IPS-18a (cell line): ENCODE data around the gene ADM2.
A peak's percentile ranks its signal among the peaks of the same experiment; 100 is the strongest.

Experiments used
- H3K27ac ChIP-seq: one replicate; pipeline ENCODE4 v1.5.1; 2013; ENCODE audit warnings: low read length
- H3K27me3 ChIP-seq: one replicate; pipeline ENCODE4 v1.6.1; 2013; ENCODE audit warnings: mild to moderate bottlenecking, low read length; ENCODE audit not compliant: control insufficient read depth, insufficient read depth
- H3K36me3 ChIP-seq: one replicate; pipeline ENCODE4 v1.6.1; 2013; ENCODE audit warnings: low read depth, low read length; ENCODE audit not compliant: control insufficient read depth
- H3K4me1 ChIP-seq: one replicate; pipeline ENCODE4 v1.6.1; 2013; ENCODE audit warnings: low read depth, low read length; ENCODE audit not compliant: control insufficient read depth
- H3K4me3 ChIP-seq: one replicate; pipeline ENCODE4 v1.5.1; 2013; ENCODE audit warnings: low read length
- H3K9ac ChIP-seq: one replicate; pipeline ENCODE4 v1.6.1; 2013; ENCODE audit warnings: mild to moderate bottlenecking, low read length, moderate library complexity
- H3K9me3 ChIP-seq: one replicate; pipeline ENCODE4 v1.6.1; 2013; ENCODE audit warnings: low read depth, low read length; ENCODE audit not compliant: control insufficient read depth

The ADM2 gene

GRCh38 chr22:50473088-50473487 is 8.3 kb upstream of the ADM2 start:
- no peak overlapping the region for H3K27ac ChIP-seq
- H3K4me1 ChIP-seq = peaks cover 11% of the 10 kb centered on the region
- H3K9me3 ChIP-seq = no peaks in the 10 kb centered on the region
- no peak overlapping the region for H3K9ac ChIP-seq
- H3K36me3 ChIP-seq = no peaks in the 10 kb centered on the region
- no peaks in the 10 kb centered on the region for H3K27me3 ChIP-seq
- H3K4me3 ChIP-seq = no peak overlapping the region

- Histone ChIP-seq H3K4me3 (peak overlapping the region; percentile 64), H3K9me3 (no peaks in the 10 kb centered on the region), H3K36me3 (no peaks in the 10 kb centered on the region), H3K4me1 (peaks cover 11% of the 10 kb centered on the region), H3K27me3 (no peaks in the 10 kb centered on the region), H3K27ac (no peak overlapping the region), H3K9ac (peak overlapping the region; percentile 39)
Measured at GRCh38 chr22:50473855-50474671, 7.3 kb upstream of the ADM2 start.

- peaks cover 11% of the 10 kb centered on the region for H3K4me1 ChIP-seq
- H3K36me3 ChIP-seq = no peaks in the 10 kb centered on the region
- H3K4me3 ChIP-seq = peak within 1 kb of the TSS; percentile 64
- no peak within 1 kb of the TSS for H3K27ac ChIP-seq
- no peaks in the 10 kb centered on the region for H3K9me3 ChIP-seq
- H3K9ac ChIP-seq = peak within 1 kb of the TSS; percentile 39
- H3K27me3 ChIP-seq = peaks cover 8% of the 10 kb centered on the region
Measured at GRCh38 chr22:50474710-50475651, 6.4 kb upstream of the ADM2 start, which contains the start of gene SBF1. TSS of gene SBF1 (minus strand) at chr22:50475035. CDS start at chr22:50474840, 195 bp downstream.

GRCh38 chr22:50475652-50476002 is 5.7 kb upstream of the ADM2 start:
- H3K9me3 ChIP-seq = no peaks in the 10 kb centered on the region
- H3K27ac ChIP-seq = no peak overlapping the region
- peaks cover 15% of the 10 kb centered on the region for H3K27me3 ChIP-seq
- H3K36me3 ChIP-seq = no peaks in the 10 kb centered on the region
- H3K4me3 ChIP-seq = no peak overlapping the region
- H3K9ac ChIP-seq = no peak overlapping the region
- peaks cover 11% of the 10 kb centered on the region for H3K4me1 ChIP-seq

GRCh38 chr22:50476868-50477267 is 4.5 kb upstream of the ADM2 start:
- Histone ChIP-seq H3K4me3 (no peak overlapping the region), H3K27me3 (peaks cover 21% of the 10 kb centered on the region), H3K27ac (no peak overlapping the region), H3K4me1 (peaks cover 11% of the 10 kb centered on the region), H3K36me3 (no peaks in the 10 kb centered on the region), H3K9ac (no peak overlapping the region), H3K9me3 (no peaks in the 10 kb centered on the region)

- Histone ChIP-seq H3K9ac (no peak overlapping the region), H3K9me3 (no peaks in the 10 kb centered on the region), H3K27me3 (peaks cover 21% of the 10 kb centered on the region), H3K27ac (no peak overlapping the region), H3K4me1 (peaks cover 11% of the 10 kb centered on the region), H3K4me3 (no peak overlapping the region), H3K36me3 (no peaks in the 10 kb centered on the region)
Measured at GRCh38 chr22:50477923-50478322, 3.4 kb upstream of the ADM2 start.

- Histone ChIP-seq H3K27ac (no peak overlapping the region), H3K4me3 (no peak overlapping the region), H3K9ac (no peak overlapping the region), H3K4me1 (peaks cover 5% of the 10 kb centered on the region), H3K36me3 (no peaks in the 10 kb centered on the region), H3K9me3 (no peaks in the 10 kb centered on the region), H3K27me3 (peaks cover 21% of the 10 kb centered on the region)
Measured at GRCh38 chr22:50479721-50480120, 1.6 kb upstream of the ADM2 start.

GRCh38 chr22:50481045-50481439 is 301 bp upstream of the ADM2 start:
- no peaks in the 10 kb centered on the region for H3K4me1 ChIP-seq
- H3K27ac ChIP-seq = no peak overlapping the region
- H3K9me3 ChIP-seq = no peaks in the 10 kb centered on the region
- peak overlapping the region; percentile 54 for H3K4me3 ChIP-seq
- H3K27me3 ChIP-seq = peaks cover 21% of the 10 kb centered on the region
- H3K9ac ChIP-seq = no peak overlapping the region
- no peaks in the 10 kb centered on the region for H3K36me3 ChIP-seq

GRCh38 chr22:50482107-50483074 is 1.0 kb downstream of the ADM2 start:
- no peaks in the 10 kb centered on the region for H3K9me3 ChIP-seq
- H3K27me3 ChIP-seq = peaks cover 21% of the 10 kb centered on the region
- peak overlapping the region; percentile 54 for H3K4me3 ChIP-seq
- no peak overlapping the region for H3K27ac ChIP-seq
- H3K4me1 ChIP-seq = no peaks in the 10 kb centered on the region
- no peaks in the 10 kb centered on the region for H3K36me3 ChIP-seq
- peak overlapping the region; percentile 68 for H3K9ac ChIP-seq

GRCh38 chr22:50483106-50483505 is 1.8 kb downstream of the ADM2 start:
- H3K4me1 ChIP-seq = no peaks in the 10 kb centered on the region
- H3K4me3 ChIP-seq = no peak overlapping the region
- no peak overlapping the region for H3K27ac ChIP-seq

GRCh38 chr22:50483556-50483955 is 2.2 kb downstream of the ADM2 start:
- H3K27me3 ChIP-seq = peaks cover 21% of the 10 kb centered on the region
- H3K27ac ChIP-seq = no peak overlapping the region
- no peak overlapping the region for H3K4me3 ChIP-seq
- no peak overlapping the region for H3K9ac ChIP-seq
- H3K36me3 ChIP-seq = no peaks in the 10 kb centered on the region
- H3K4me1 ChIP-seq = no peaks in the 10 kb centered on the region
- H3K9me3 ChIP-seq = no peaks in the 10 kb centered on the region

More at GRCh38 chr22:50483106-50483505, 1.8 kb downstream of the ADM2 start:
- Histone ChIP-seq H3K36me3 (no peaks in the 10 kb centered on the region), H3K9ac (no peak overlapping the region), H3K9me3 (no peaks in the 10 kb centered on the region), H3K27me3 (peaks cover 21% of the 10 kb centered on the region)
